Measurements from ENCODE around the gene BRME1. TPM values are rescaled to one million over a fixed set of nuclear protein-coding genes. Genes with fewer than 3 reads are reported as not detected.
A peak's percentile ranks its signal among the peaks of the same experiment; 100 is the strongest.

BRME1 gene
- total and polyA plus RNA-seq, 5 donors from 2014 or later, result 0.24 to 1.7 (median 0.58) TPM; not detected in 1

GRCh38 chr19:13931391-13932148 is 25.7 kb upstream of the BRME1 start:
- Mint-ChIP-seq H3K27me3 (peaks cover 5% of the 10 kb centered on the region), H3K4me3 (no peak overlapping the region), H3K9me3 (no peaks in the 10 kb centered on the region), H3K4me1 (peaks cover 0 to 9% (median 3%) of the 10 kb centered on the region in 4 donors), H3K27ac (no peak overlapping the region), H3K36me3 (peaks cover 8% of the 10 kb centered on the region)
- Histone ChIP-seq H3K9me3 (ENCODE audit: control insufficient read depth in 2 of 2, low read length in 2 of 2) (no peaks in the 10 kb centered on the region), H3K4me1 (ENCODE audit: control insufficient read depth, insufficient read depth, low read length, poor library complexity, severe bottlenecking) (no peaks in the 10 kb centered on the region), H3K27ac (ENCODE audit: insufficient read depth, low read length, poor library complexity, severe bottlenecking) (no peak overlapping the region), H3K27me3 (ENCODE audit: control insufficient read depth, insufficient read depth, low read length) (no peaks in the 10 kb centered on the region), H3K36me3 (ENCODE audit: control insufficient read depth, insufficient read depth, low read length) (peaks cover 10% of the 10 kb centered on the region), H3K4me3 (ENCODE audit: low read depth, low read length) (no peak overlapping the region)
- ATAC-seq (ENCODE audit: low read depth in 2 of 2) (no peak), DNase-seq (no peak)

- ATAC-seq (ENCODE audit: low read depth in 2 of 2) (no peak), DNase-seq (no peak)
- H3K4me3 ChIP-seq (ENCODE audit: low read depth, low read length), result no peak overlapping the region
- no peak overlapping the region for H3K4me3 Mint-ChIP-seq
- no peaks in the 10 kb centered on the region for H3K4me1 ChIP-seq (ENCODE audit: control insufficient read depth, insufficient read depth, low read length, poor library complexity, severe bottlenecking)
- no peak overlapping the region for H3K27ac Mint-ChIP-seq
- H3K36me3 Mint-ChIP-seq, result peaks cover 10% of the 10 kb centered on the region
- H3K27me3 ChIP-seq (ENCODE audit: control insufficient read depth, insufficient read depth, low read length), result no peaks in the 10 kb centered on the region
- H3K36me3 ChIP-seq (ENCODE audit: control insufficient read depth, insufficient read depth, low read length), result peaks cover 10% of the 10 kb centered on the region
- H3K27ac ChIP-seq (ENCODE audit: insufficient read depth, low read length, poor library complexity, severe bottlenecking), result no peak overlapping the region
- H3K9me3 Mint-ChIP-seq, result no peaks in the 10 kb centered on the region
- no peaks in the 10 kb centered on the region for H3K9me3 ChIP-seq (ENCODE audit: control insufficient read depth in 2 of 2, low read length in 2 of 2)
- H3K27me3 Mint-ChIP-seq, result peaks cover 5% of the 10 kb centered on the region
- peaks cover 0 to 9% (median 3%) of the 10 kb centered on the region in 4 donors for H3K4me1 Mint-ChIP-seq
Observed at GRCh38 chr19:13930402-13930801, 24.5 kb upstream of the BRME1 start.

GRCh38 chr19:13929956-13930355 is 24.0 kb upstream of the BRME1 start:
- ATAC-seq (ENCODE audit: low read depth in 2 of 2) (no peak), DNase-seq (no peak)
- H3K36me3 ChIP-seq (ENCODE audit: control insufficient read depth, insufficient read depth, low read length), result peaks cover 10% of the 10 kb centered on the region
- no peak overlapping the region for H3K4me3 Mint-ChIP-seq
- H3K9me3 Mint-ChIP-seq, result no peaks in the 10 kb centered on the region
- no peak overlapping the region for H3K4me3 ChIP-seq (ENCODE audit: low read depth, low read length)
- H3K4me1 Mint-ChIP-seq, result peaks cover 0 to 9% (median 3%) of the 10 kb centered on the region in 4 donors
- H3K27ac Mint-ChIP-seq, result no peak overlapping the region
- no peaks in the 10 kb centered on the region for H3K9me3 ChIP-seq (ENCODE audit: control insufficient read depth in 2 of 2, low read length in 2 of 2)
- H3K36me3 Mint-ChIP-seq, result peaks cover 12% of the 10 kb centered on the region
- H3K4me1 ChIP-seq (ENCODE audit: control insufficient read depth, insufficient read depth, low read length, poor library complexity, severe bottlenecking), result no peaks in the 10 kb centered on the region
- peaks cover 5% of the 10 kb centered on the region for H3K27me3 Mint-ChIP-seq
- H3K27me3 ChIP-seq (ENCODE audit: control insufficient read depth, insufficient read depth, low read length), result no peaks in the 10 kb centered on the region
- H3K27ac ChIP-seq (ENCODE audit: insufficient read depth, low read length, poor library complexity, severe bottlenecking), result no peak overlapping the region

DNA sequence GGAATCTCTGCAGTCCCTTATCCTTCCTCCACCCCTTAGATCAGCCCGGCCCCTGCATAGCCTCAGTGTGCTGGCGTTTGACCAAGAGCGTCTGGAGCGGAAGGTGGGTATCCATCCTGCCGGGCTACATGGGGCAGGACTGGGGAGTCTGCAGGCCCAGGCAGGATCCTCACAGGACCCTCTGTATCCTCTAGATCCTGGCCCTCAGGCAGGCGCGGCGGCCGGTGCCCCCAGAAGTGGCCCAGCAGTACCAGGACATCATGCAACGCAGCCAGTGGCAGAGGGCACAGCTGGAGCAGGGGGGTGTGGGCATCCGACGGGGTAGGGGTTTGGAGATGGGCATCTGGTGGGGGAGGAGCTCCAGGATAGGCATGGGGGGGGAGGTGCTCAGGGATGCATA is 23.4 kb upstream of the BRME1 start:
- H3K27me3 Mint-ChIP-seq, result peaks cover 5% of the 10 kb centered on the region
- no peak overlapping the region for H3K4me3 Mint-ChIP-seq
- H3K9me3 ChIP-seq (ENCODE audit: control insufficient read depth in 2 of 2, low read length in 2 of 2), result no peaks in the 10 kb centered on the region
- peaks cover 0 to 6% (median 2%) of the 10 kb centered on the region in 4 donors for H3K4me1 Mint-ChIP-seq
- no peak overlapping the region for H3K4me3 ChIP-seq (ENCODE audit: low read depth, low read length)
- H3K4me1 ChIP-seq (ENCODE audit: control insufficient read depth, insufficient read depth, low read length, poor library complexity, severe bottlenecking), result no peaks in the 10 kb centered on the region
- H3K36me3 ChIP-seq (ENCODE audit: control insufficient read depth, insufficient read depth, low read length), result peaks cover 13% of the 10 kb centered on the region
- no peak overlapping the region for H3K27ac Mint-ChIP-seq
- DNase-seq (no peak), ATAC-seq (ENCODE audit: low read depth in 2 of 2) (no peak)
- H3K36me3 Mint-ChIP-seq, result peaks cover 15% of the 10 kb centered on the region
- H3K27ac ChIP-seq (ENCODE audit: insufficient read depth, low read length, poor library complexity, severe bottlenecking), result no peak overlapping the region
- no peaks in the 10 kb centered on the region for H3K27me3 ChIP-seq (ENCODE audit: control insufficient read depth, insufficient read depth, low read length)
- no peaks in the 10 kb centered on the region for H3K9me3 Mint-ChIP-seq

- H3K27me3 Mint-ChIP-seq, result no peaks in the 10 kb centered on the region
- peaks cover 29% of the 10 kb centered on the region for H3K36me3 Mint-ChIP-seq
- no peak overlapping the region for H3K27ac ChIP-seq (ENCODE audit: insufficient read depth, low read length, poor library complexity, severe bottlenecking)
- H3K9me3 ChIP-seq (ENCODE audit: control insufficient read depth in 2 of 2, low read length in 2 of 2), result no peaks in the 10 kb centered on the region
- H3K4me3 Mint-ChIP-seq, result no peak overlapping the region
- no peaks in the 10 kb centered on the region for H3K4me1 ChIP-seq (ENCODE audit: control insufficient read depth, insufficient read depth, low read length, poor library complexity, severe bottlenecking)
- no peaks in the 10 kb centered on the region for H3K9me3 Mint-ChIP-seq
- H3K4me3 ChIP-seq (ENCODE audit: low read depth, low read length), result no peak overlapping the region
- ATAC-seq (ENCODE audit: low read depth in 2 of 2), result no peak
- DNase-seq, result no peak
- H3K27me3 ChIP-seq (ENCODE audit: control insufficient read depth, insufficient read depth, low read length), result no peaks in the 10 kb centered on the region
- H3K27ac Mint-ChIP-seq, result peak overlapping the region in 1 of 3 donors; percentile 25
- no peaks in the 10 kb centered on the region for H3K4me1 Mint-ChIP-seq
- H3K36me3 ChIP-seq (ENCODE audit: control insufficient read depth, insufficient read depth, low read length), result peaks cover 21% of the 10 kb centered on the region
Observed at GRCh38 chr19:13926715-13927114, 20.8 kb upstream of the BRME1 start.

- peaks cover 35% of the 10 kb centered on the region for H3K36me3 Mint-ChIP-seq
- H3K27ac Mint-ChIP-seq, result no peak overlapping the region
- ATAC-seq (ENCODE audit: low read depth in 2 of 2) (no peak), DNase-seq (no peak)
- H3K4me3 Mint-ChIP-seq, result no peak overlapping the region
- Histone ChIP-seq H3K27ac (ENCODE audit: insufficient read depth, low read length, poor library complexity, severe bottlenecking) (no peak overlapping the region), H3K4me1 (ENCODE audit: control insufficient read depth, insufficient read depth, low read length, poor library complexity, severe bottlenecking) (no peaks in the 10 kb centered on the region), H3K27me3 (ENCODE audit: control insufficient read depth, insufficient read depth, low read length) (no peaks in the 10 kb centered on the region), H3K4me3 (ENCODE audit: low read depth, low read length) (no peak overlapping the region), H3K9me3 (ENCODE audit: control insufficient read depth in 2 of 2, low read length in 2 of 2) (no peaks in the 10 kb centered on the region), H3K36me3 (ENCODE audit: control insufficient read depth, insufficient read depth, low read length) (peaks cover 23% of the 10 kb centered on the region)
- H3K4me1 Mint-ChIP-seq, result peaks cover 0 to 2% (median 0%) of the 10 kb centered on the region in 4 donors
- no peaks in the 10 kb centered on the region for H3K27me3 Mint-ChIP-seq
- H3K9me3 Mint-ChIP-seq, result peaks cover 0 to 2% (median 0%) of the 10 kb centered on the region in 7 donors
Observed at GRCh38 chr19:13926010-13926409, 20.1 kb upstream of the BRME1 start.

DNA sequence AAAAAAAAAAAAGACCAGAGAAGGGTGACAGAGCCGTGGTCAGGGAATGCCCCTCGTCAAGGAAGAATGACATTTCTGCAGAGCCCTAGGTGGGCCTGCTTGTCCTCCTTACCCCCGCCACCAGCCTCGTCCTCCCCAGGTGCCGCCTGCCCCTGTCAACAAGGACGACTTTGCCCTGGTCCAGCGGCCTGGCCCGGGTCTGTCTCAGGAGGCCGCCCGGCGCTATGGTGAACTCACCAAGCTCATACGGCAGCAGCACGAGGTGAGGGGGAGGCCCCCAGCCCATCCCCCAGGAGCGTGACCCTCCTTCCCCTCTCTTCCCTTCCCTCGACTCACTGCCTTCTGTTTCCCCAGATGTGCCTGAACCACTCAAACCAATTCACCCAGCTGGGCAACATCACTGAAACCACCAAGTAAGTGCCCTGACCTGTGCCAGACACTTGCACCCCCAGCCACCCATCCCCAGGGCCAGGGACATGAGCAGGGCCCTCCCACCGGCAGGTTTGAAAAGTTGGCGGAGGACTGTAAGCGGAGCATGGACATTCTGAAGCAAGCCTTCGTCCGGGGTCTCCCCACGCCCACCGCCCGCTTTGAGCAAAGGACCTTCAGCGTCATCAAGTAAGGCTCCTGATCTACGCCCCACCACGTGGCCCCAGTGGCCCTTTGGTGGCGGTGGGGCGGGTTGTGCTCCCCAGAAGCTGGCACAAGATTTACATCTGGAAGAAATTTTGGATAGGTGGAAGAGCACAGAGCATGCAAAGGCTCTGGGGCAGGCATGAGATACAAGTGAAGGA is 17.5 kb upstream of the BRME1 start:
- ATAC-seq (ENCODE audit: low read depth in 2 of 2) (no peak), DNase-seq (no peak)
- Mint-ChIP-seq H3K4me3 (no peak overlapping the region), H3K27ac (no peak overlapping the region), H3K36me3 (peaks cover 36% of the 10 kb centered on the region), H3K4me1 (peaks cover 0 to 4% (median 0%) of the 10 kb centered on the region in 4 donors), H3K27me3 (no peaks in the 10 kb centered on the region), H3K9me3 (peaks cover 0 to 3% (median 0%) of the 10 kb centered on the region in 7 donors)
- H3K4me3 ChIP-seq (ENCODE audit: low read depth, low read length), result no peak overlapping the region
- no peaks in the 10 kb centered on the region for H3K27me3 ChIP-seq (ENCODE audit: control insufficient read depth, insufficient read depth, low read length)
- peaks cover 34% of the 10 kb centered on the region for H3K36me3 ChIP-seq (ENCODE audit: control insufficient read depth, insufficient read depth, low read length)
- no peak overlapping the region for H3K27ac ChIP-seq (ENCODE audit: insufficient read depth, low read length, poor library complexity, severe bottlenecking)
- H3K9me3 ChIP-seq (ENCODE audit: control insufficient read depth in 2 of 2, low read length in 2 of 2), result no peaks in the 10 kb centered on the region
- no peaks in the 10 kb centered on the region for H3K4me1 ChIP-seq (ENCODE audit: control insufficient read depth, insufficient read depth, low read length, poor library complexity, severe bottlenecking)
